Mucosa of descending colon (tissue), 3 donors: ENCODE measurements around the gene SRA1. TPM values are rescaled to one million over a fixed set of nuclear protein-coding genes. Genes with fewer than 3 reads are reported as not detected.

ENCODE experiments used
- ATAC-seq: fragments of 200-7000 bp; cut with Tn5 transposase; one replicate; pipeline ENCODE4 v1.9.1; 2020; ENCODE audit warnings: mild to moderate bottlenecking, moderate library complexity
- DNase-seq, 3 donors: peaks; one replicate each; pipeline ENCODE4 v3.0.0-alpha.2; 2020
- H3K36me3 ChIP-seq: fragments of 200-600 bp; one replicate; pipeline ENCODE4 v1.8.0; 2021; ENCODE audit warnings: low read depth, mild to moderate bottlenecking
- H3K4me1 ChIP-seq: fragments of 200-600 bp; one replicate; pipeline ENCODE4 v1.8.0; 2021; ENCODE audit warnings: low read depth, mild to moderate bottlenecking
- H3K4me3 ChIP-seq: fragments of 200-600 bp; one replicate; pipeline ENCODE4 v1.8.0; 2021; ENCODE audit warnings: mild to moderate bottlenecking
- H3K9me3 ChIP-seq: fragments of 200-600 bp; one replicate; pipeline ENCODE4 v1.8.0; 2021; ENCODE audit warnings: mild to moderate bottlenecking
- CTCF ChIP-seq: fragments of 200-600 bp; IDR thresholded peaks from one replicate; pipeline ENCODE4 v1.8.0; 2022; ENCODE audit warnings: antibody characterized with exemption, mild to moderate bottlenecking
- intact Hi-C, 2 donors: fragments of 100-400 bp; cut with DNase I in 1 of 2; cut with micrococcal nuclease in 1 of 2; formaldehyde crosslinking; loops; one replicate each; pipeline versions ENCODE4 v1.11.0 to v1.11.1; 2022; cut with DNase I, micrococcal nuclease
- total RNA-seq, 3 donors: library from RNA; stranded (reverse); fragmentation: NEBNext Ultra II Directional in 2 of 3; extraction: Animal tissue kit (Norgen Biotek cat#: 25700) in 2 of 3; gene quantifications; one replicate each; pipeline versions ENCODE4 v1.2.1 to v1.2.4, GENCODE V29; 2021 to 2023
- donor health status: DM: no; HTN: no; CAD: no; lungs with moderate emphysema.
- donor health status: DM: no; HTN: no; CAD: no.
- donor health status: DM: no; HTN: yes; CAD: no.

The SRA1 gene
- total RNA-seq, 3 donors from 2014 or later, result 27.9 to 38.0 (median 31.8) TPM

GRCh38 chr5:140553657-140554056 is 3.6 kb downstream of the SRA1 start:
- H3K9me3 ChIP-seq, result no peaks in the 10 kb centered on the region
- H3K4me3 ChIP-seq, result no peak overlapping the region
- TF ChIP-seq CTCF, result no peak
- ATAC-seq (no peak), DNase-seq (no peak)
- intact Hi-C loops, result no loop called here
- no peaks in the 10 kb centered on the region for H3K36me3 ChIP-seq
- H3K4me1 ChIP-seq, result peaks cover 36% of the 10 kb centered on the region

- ATAC-seq, result no peak
Observed at GRCh38 chr5:140551872-140552271, 5.4 kb downstream of the SRA1 start.

GRCh38 chr5:140550147-140551079 is 6.9 kb downstream of the SRA1 start:
- H3K36me3 ChIP-seq, result no peaks in the 10 kb centered on the region
- no peak overlapping the region for H3K4me3 ChIP-seq
- intact Hi-C loops, result no loop called here
- no peak for TF ChIP-seq CTCF
- DNase-seq (no peak), ATAC-seq (no peak)
- peaks cover 50% of the 10 kb centered on the region for H3K4me1 ChIP-seq
- no peaks in the 10 kb centered on the region for H3K9me3 ChIP-seq

More at GRCh38 chr5:140551872-140552271, 5.4 kb downstream of the SRA1 start:
- no peaks in the 10 kb centered on the region for H3K36me3 ChIP-seq
- no peak for TF ChIP-seq CTCF
- no peak overlapping the region for H3K4me3 ChIP-seq
- no peak for DNase-seq
- peaks cover 45% of the 10 kb centered on the region for H3K4me1 ChIP-seq
- H3K9me3 ChIP-seq, result no peaks in the 10 kb centered on the region
- intact Hi-C loops, result no loop called here

- no peaks in the 10 kb centered on the region for H3K9me3 ChIP-seq
- no peaks in the 10 kb centered on the region for H3K36me3 ChIP-seq
- DNase-seq (peak in 2 of 3 donors; percentile 61 to 79), ATAC-seq (peak; percentile 14)
- H3K4me1 ChIP-seq, result peaks cover 44% of the 10 kb centered on the region
- intact Hi-C loops, result loop anchor here in 1 of 2 donors (10.0 kb wide), 2 partner anchors 85 to 185 kb away; partner anchors contain the start of genes CD14, SLC4A9 and TMCO6
- H3K4me3 ChIP-seq, result no peak overlapping the region
- no peak for TF ChIP-seq CTCF
Observed at GRCh38 chr5:140549237-140550144, 7.8 kb downstream of the SRA1 start.

- intact Hi-C loops, result loop anchor here in 1 of 2 donors (10.0 kb wide), 2 partner anchors 86 to 184 kb away; partner anchors contain the start of genes CD14, SLC4A9 and TMCO6
- DNase-seq, result no peak
- no peak overlapping the region for H3K4me3 ChIP-seq
- no peak for TF ChIP-seq CTCF
- peaks cover 44% of the 10 kb centered on the region for H3K4me1 ChIP-seq
- no peaks in the 10 kb centered on the region for H3K9me3 ChIP-seq
- no peaks in the 10 kb centered on the region for H3K36me3 ChIP-seq
- no peak for ATAC-seq
Observed at GRCh38 chr5:140548791-140549190, 8.5 kb downstream of the SRA1 start.
